ENCODE results near the gene KCNK4. TPM values are rescaled to one million over a fixed set of nuclear protein-coding genes. Genes with fewer than 3 reads are reported as not detected.

KCNK4 gene
- total and polyA plus RNA-seq, 2 of the 13 experiments (the other 11 are each of a cell fraction or from before 2014, with no cell fraction given) = not detected

DNA sequence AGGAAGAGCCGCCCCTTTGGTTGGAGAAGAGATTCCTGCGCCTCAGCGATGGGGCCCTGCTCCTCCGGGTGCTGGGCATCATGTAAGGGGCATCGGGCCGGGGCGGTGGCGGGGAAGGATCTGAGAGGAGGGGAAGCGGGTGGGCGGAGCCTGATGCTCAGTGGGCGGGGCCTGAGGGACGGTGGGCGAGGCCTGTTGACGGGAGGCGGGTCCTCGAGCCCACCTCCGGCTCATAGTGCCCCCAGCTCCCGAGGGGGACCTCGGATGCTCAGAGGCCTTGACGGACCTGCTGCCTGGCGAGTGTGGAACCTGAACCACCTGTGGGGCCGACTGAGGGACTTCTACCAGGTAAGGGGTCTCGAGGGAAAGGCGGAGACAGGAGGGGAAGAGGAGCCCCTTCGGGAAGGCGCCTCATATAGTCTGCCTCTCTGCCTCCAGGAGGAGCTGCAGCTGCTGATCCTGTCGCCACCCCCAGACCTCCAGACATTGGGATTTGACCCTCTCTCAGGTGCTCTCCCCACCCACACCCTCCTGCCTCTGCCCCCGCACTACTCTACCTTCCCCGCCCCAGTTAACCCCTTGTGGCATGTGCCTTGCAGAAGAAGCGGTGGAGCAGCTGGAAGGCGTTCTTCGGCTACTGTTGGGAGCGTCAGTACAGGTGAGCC, 49.7 kb downstream of the KCNK4 start:
- BruUV-seq (replicated peaks) = no TSS peak
- Histone ChIP-seq H4K20me1 (ENCODE audit: insufficient read depth, low read length) (no peaks in the 10 kb centered on the region), H3K36me3 (replicated peaks in 1 of 2; ENCODE audit: control insufficient read depth in 1 of 2, insufficient read depth in 2 of 2, low read length in 2 of 2) (no peaks in the 10 kb centered on the region), H3K27me3 (ENCODE audit: control insufficient read depth in 1 of 2, insufficient read depth in 2 of 2, low read length in 2 of 2) (peaks cover 3 to 43% of the 10 kb centered on the region in 2 experiments; a peak in 4 of 5 replicates), H3K9ac (ENCODE audit: insufficient read depth, low read depth, low read length) (no peak overlapping the region), H3K9me3 (ENCODE audit: low read length) (no peaks in the 10 kb centered on the region), H3K27ac (ENCODE audit: extremely low read length, insufficient read depth, low read length) (no peak overlapping the region), H3K4me3 (replicated peaks in 1 of 3; ENCODE audit: insufficient read depth in 1 of 3, low read depth in 2 of 3, low read length in 3 of 3) (peak overlapping the region; percentile 12 to 58 (median 27); a peak in 1 of 6 replicates), H3K4me1 (ENCODE audit: insufficient read depth, low read length) (peaks cover 34% of the 10 kb centered on the region), H3K79me2 (ENCODE audit: insufficient read depth, low read length) (no peaks in the 10 kb centered on the region), H2AFZ (ENCODE audit: low read length) (no peak overlapping the region), H3K4me2 (ENCODE audit: low read depth, low read length) (peak overlapping the region; percentile 55)
- TF ChIP-seq, protein P1, sequence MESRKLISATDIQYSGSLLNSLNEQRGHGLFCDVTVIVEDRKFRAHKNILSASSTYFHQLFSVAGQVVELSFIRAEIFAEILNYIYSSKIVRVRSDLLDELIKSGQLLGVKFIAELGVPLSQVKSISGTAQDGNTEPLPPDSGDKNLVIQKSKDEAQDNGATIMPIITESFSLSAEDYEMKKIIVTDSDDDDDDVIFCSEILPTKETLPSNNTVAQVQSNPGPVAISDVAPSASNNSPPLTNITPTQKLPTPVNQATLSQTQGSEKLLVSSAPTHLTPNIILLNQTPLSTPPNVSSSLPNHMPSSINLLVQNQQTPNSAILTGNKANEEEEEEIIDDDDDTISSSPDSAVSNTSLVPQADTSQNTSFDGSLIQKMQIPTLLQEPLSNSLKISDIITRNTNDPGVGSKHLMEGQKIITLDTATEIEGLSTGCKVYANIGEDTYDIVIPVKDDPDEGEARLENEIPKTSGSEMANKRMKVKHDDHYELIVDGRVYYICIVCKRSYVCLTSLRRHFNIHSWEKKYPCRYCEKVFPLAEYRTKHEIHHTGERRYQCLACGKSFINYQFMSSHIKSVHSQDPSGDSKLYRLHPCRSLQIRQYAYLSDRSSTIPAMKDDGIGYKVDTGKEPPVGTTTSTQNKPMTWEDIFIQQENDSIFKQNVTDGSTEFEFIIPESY (CRISPR knock-in tag; IDR thresholded peaks at IDR 0.05) = 0 out of 2 replicates have a peak, but pooled peaks have one; percentile 60
- TF ChIP-seq, protein P2, sequence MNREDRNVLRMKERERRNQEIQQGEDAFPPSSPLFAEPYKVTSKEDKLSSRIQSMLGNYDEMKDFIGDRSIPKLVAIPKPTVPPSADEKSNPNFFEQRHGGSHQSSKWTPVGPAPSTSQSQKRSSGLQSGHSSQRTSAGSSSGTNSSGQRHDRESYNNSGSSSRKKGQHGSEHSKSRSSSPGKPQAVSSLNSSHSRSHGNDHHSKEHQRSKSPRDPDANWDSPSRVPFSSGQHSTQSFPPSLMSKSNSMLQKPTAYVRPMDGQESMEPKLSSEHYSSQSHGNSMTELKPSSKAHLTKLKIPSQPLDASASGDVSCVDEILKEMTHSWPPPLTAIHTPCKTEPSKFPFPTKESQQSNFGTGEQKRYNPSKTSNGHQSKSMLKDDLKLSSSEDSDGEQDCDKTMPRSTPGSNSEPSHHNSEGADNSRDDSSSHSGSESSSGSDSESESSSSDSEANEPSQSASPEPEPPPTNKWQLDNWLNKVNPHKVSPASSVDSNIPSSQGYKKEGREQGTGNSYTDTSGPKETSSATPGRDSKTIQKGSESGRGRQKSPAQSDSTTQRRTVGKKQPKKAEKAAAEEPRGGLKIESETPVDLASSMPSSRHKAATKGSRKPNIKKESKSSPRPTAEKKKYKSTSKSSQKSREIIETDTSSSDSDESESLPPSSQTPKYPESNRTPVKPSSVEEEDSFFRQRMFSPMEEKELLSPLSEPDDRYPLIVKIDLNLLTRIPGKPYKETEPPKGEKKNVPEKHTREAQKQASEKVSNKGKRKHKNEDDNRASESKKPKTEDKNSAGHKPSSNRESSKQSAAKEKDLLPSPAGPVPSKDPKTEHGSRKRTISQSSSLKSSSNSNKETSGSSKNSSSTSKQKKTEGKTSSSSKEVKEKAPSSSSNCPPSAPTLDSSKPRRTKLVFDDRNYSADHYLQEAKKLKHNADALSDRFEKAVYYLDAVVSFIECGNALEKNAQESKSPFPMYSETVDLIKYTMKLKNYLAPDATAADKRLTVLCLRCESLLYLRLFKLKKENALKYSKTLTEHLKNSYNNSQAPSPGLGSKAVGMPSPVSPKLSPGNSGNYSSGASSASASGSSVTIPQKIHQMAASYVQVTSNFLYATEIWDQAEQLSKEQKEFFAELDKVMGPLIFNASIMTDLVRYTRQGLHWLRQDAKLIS (CRISPR knock-in tag; IDR thresholded peaks at IDR 0.05) = no peak
- TF ChIP-seq ZNF232 (CRISPR knock-in tag; IDR thresholded peaks at IDR 0.05; ENCODE audit: borderline replicate concordance) (no peak), PHF20 (CRISPR knock-in tag; IDR thresholded peaks at IDR 0.05) (no peak), ZNF652 (CRISPR knock-in tag; IDR thresholded peaks at IDR 0.05; ENCODE audit: borderline replicate concordance, low read depth) (peak; percentile 51; the same call in 1 of the 2 replicates)
- ATAC-seq (peak; percentile 30), DNase-seq (ENCODE audit: low spot score) (no peak), FAIRE-seq (no peak)
- 26% methylated on average over 21 of the region's 33 CpGs for WGBS (ENCODE audit: low lambda C conversion rate)
- in situ Hi-C loops (cut with HindIII; ENCODE audit: extremely low pct_ligation_motif_present, low pct_unique_long_range_greater_than_20kb) (no loop called here), intact Hi-C loops (cut with micrococcal nuclease; ENCODE audit: unreplicated experiment) (no loop called here)
- CTCF ChIA-PET (ENCODE audit: low intra/inter-chr PET ratio, low total read pairs) = interaction anchor here (0.8 kb wide), 1 partner anchor 15 kb away, joined by 3 read pairs; no protein-coding TSS in a partner anchor
- POLR2A ChIA-PET = interaction anchor here (0.7 to 2.7 kb wide), 3 partner anchors 14 to 156 kb away, joined by 3 to 13 read pairs (median 10); partner anchors contain the start of genes PRDX5, STIP1 and TRMT112

Data from HepG2 (cell line).